Measurements from ENCODE around the gene BTBD9.

GRCh38 chr6:38396209-38396608, 243.5 kb downstream of the BTBD9 start:
- no peak for TF ChIP-seq CTCF (IDR thresholded peaks at IDR 0.05 in 4 of 5, conservative IDR thresholded peaks at IDR 0.05 in 1 of 5)
- no peak for TF ChIP-seq POLR2A (IDR thresholded peaks at IDR 0.05)
